SK-N-SH (cell line): ENCODE measurements around the gene CLMN. TPM values are rescaled to one million over a fixed set of nuclear protein-coding genes. Genes with fewer than 3 reads are reported as not detected.

Experiments
- CTCF ChIA-PET: fragments of 300-600, 350-600 bp; formaldehyde crosslinking; extraction: SDS; loops from one replicate; lab custom pipeline; 2021; lab: Yijun Ruan, JAX
- POLR2A ChIA-PET: fragments of 350-600 bp; sonication (Branson Sonifier 250); formaldehyde crosslinking; extraction: SDS; loops from one replicate; lab custom pipeline; 2020; ENCODE audit warnings: antibody characterized with exemption, inconsistent platforms; lab: Yijun Ruan, JAX
- DNase-seq: peaks from one replicate; pipeline ENCODE4 v3.0.0; 2012
- H2AFZ ChIP-seq: fragments of 200-600 bp; sonication (generic); 2 replicates; pipeline ENCODE4 v1.8.1; 2016; ENCODE audit warnings: antibody characterized with exemption, mild to moderate bottlenecking, low read depth
- H3F3A ChIP-seq: fragments of 200-600 bp; sonication (generic); replicated peaks from 2 replicates; pipeline ENCODE3; 2016; ENCODE audit warnings: antibody characterized with exemption, mild to moderate bottlenecking; ENCODE audit not compliant: insufficient read depth
- H3K27ac ChIP-seq, 2 experiments: fragments of 200-500 bp in 1 of 2; fragments of 200-600 bp in 1 of 2; sonication (Bioruptor generic) in 1 of 2; sonication (generic), shearing (Covaris generic) in 1 of 2; 2 replicates each; pipeline versions ENCODE4 v1.5.1 to v1.6.1; 2014 to 2016; ENCODE audit warnings: low read depth in 2 of 2, inconsistent platforms in 1 of 2, low read length in 1 of 2, mild to moderate bottlenecking in 1 of 2, mixed read lengths in 1 of 2
- H3K27me3 ChIP-seq: fragments of 200-600 bp; sonication (generic), shearing (Covaris generic); 2 replicates; pipeline ENCODE4 v1.6.1; 2016; ENCODE audit warnings: mixed run types; ENCODE audit not compliant: insufficient read depth
- H3K36me3 ChIP-seq, 2 experiments: fragments of 200-500 bp in 1 of 2; fragments of 200-600 bp in 1 of 2; sonication (Bioruptor generic) in 1 of 2; sonication (generic) in 1 of 2; replicated peaks in 1 of 2; 2 replicates each; pipeline versions ENCODE3 to v1.5.1; 2014 to 2016; ENCODE audit warnings: low read length in 1 of 2, mild to moderate bottlenecking in 1 of 2; ENCODE audit not compliant: insufficient read depth in 2 of 2, control insufficient read depth in 1 of 2
- H3K4me1 ChIP-seq, 2 experiments: fragments of 200-500 bp in 1 of 2; fragments of 200-600 bp in 1 of 2; sonication (Bioruptor generic) in 1 of 2; sonication (generic), shearing (Covaris generic) in 1 of 2; 2 replicates each; pipeline versions ENCODE4 v1.5.1 to v1.6.1; 2014 to 2016; ENCODE audit warnings: low read depth in 1 of 2, low read length in 1 of 2, mixed run types in 1 of 2; ENCODE audit not compliant: insufficient read depth in 2 of 2, control insufficient read depth in 1 of 2
- H3K4me2 ChIP-seq: fragments of 200-600 bp; sonication (generic), shearing (Covaris generic); 2 replicates; pipeline ENCODE4 v1.6.1; 2017; ENCODE audit warnings: mixed run types
- H3K4me3 ChIP-seq, 2 experiments: fragments of 200-500 bp in 1 of 2; fragments of 200-600 bp in 1 of 2; sonication (Bioruptor generic) in 1 of 2; sonication (generic), shearing (Covaris generic) in 1 of 2; 2 replicates each; pipeline versions ENCODE4 v1.5.1 to v1.8.1; 2014 to 2016; ENCODE audit warnings: low read depth in 2 of 2, inconsistent platforms in 1 of 2, low read length in 1 of 2, mild to moderate bottlenecking in 1 of 2, mixed read lengths in 1 of 2, moderate library complexity in 1 of 2
- H3K79me2 ChIP-seq: fragments of 200-600 bp; sonication (generic); 2 replicates; pipeline ENCODE4 v1.8.1; 2017; ENCODE audit warnings: mild to moderate bottlenecking; ENCODE audit not compliant: insufficient read depth
- H3K9ac ChIP-seq: fragments of 200-600 bp; sonication (generic); 2 replicates; pipeline ENCODE4 v1.6.1; 2017; ENCODE audit warnings: mixed run types
- H3K9me2 ChIP-seq: fragments of 200-600 bp; sonication (generic); 2 replicates; pipeline ENCODE4 v1.6.1; 2017; ENCODE audit warnings: mixed run types
- H3K9me3 ChIP-seq: fragments of 200-600 bp; sonication (generic); 2 replicates; pipeline ENCODE4 v1.6.1; 2017; ENCODE audit warnings: mixed run types, mild to moderate bottlenecking, moderate library complexity
- H4K20me1 ChIP-seq: fragments of 200-600 bp; sonication (generic); 2 replicates; pipeline ENCODE4 v1.6.1; 2017; ENCODE audit warnings: mild to moderate bottlenecking, mixed run types; ENCODE audit not compliant: insufficient read depth
- CHD2 ChIP-seq: fragments of 150-350 bp; IDR thresholded peaks from 2 replicates; pipeline ENCODE4 v1.6.1; 2018; ENCODE audit warnings: low read length; ENCODE audit not compliant: partially characterized antibody
- EZH2phosphoT487 ChIP-seq: fragments of 200-600 bp; sonication (generic); IDR thresholded peaks from 2 replicates; pipeline ENCODE4 v1.6.1; 2017; ENCODE audit warnings: low read depth, mixed run types, mild to moderate bottlenecking, antibody characterized with exemption, moderate library complexity, borderline replicate concordance
- FOXM1 ChIP-seq: IDR thresholded peaks from 2 replicates; pipeline ENCODE4 v1.4.0; 2012; ENCODE audit warnings: low read depth, mild to moderate bottlenecking
- JUND ChIP-seq: IDR thresholded peaks from 2 replicates; pipeline ENCODE4 v1.4.0; 2012
- MXI1 ChIP-seq: IDR thresholded peaks from 2 replicates; pipeline ENCODE4 v1.6.1; 2012; ENCODE audit warnings: mild to moderate bottlenecking, low read depth, low read length, improper control_type of control experiment
- POLR2AphosphoS5 ChIP-seq: IDR thresholded peaks from 2 replicates; pipeline ENCODE4 v1.6.1; 2012; ENCODE audit warnings: low read depth, low read length
- RAD21 ChIP-seq: IDR thresholded peaks from 2 replicates; pipeline ENCODE4 v1.6.1; 2012; ENCODE audit warnings: mild to moderate bottlenecking, low read length
- RFX5 ChIP-seq: IDR thresholded peaks from 2 replicates; pipeline ENCODE4 v1.6.1; 2012; ENCODE audit warnings: mild to moderate bottlenecking, improper control_type of control experiment, low read length
- SIN3A ChIP-seq: IDR thresholded peaks from 2 replicates; pipeline ENCODE4 v1.6.1; 2012; ENCODE audit warnings: low read depth, mild to moderate bottlenecking, low read length, moderate library complexity, borderline replicate concordance
- SMC3 ChIP-seq: IDR thresholded peaks from 2 replicates; pipeline ENCODE4 v1.6.1; 2012; ENCODE audit warnings: low read depth, low read length, improper control_type of control experiment
- TAF1 ChIP-seq: IDR thresholded peaks from 2 replicates; pipeline ENCODE4 v1.6.1; 2012; ENCODE audit warnings: low read depth, mild to moderate bottlenecking, low read length, moderate library complexity, borderline replicate concordance
- TCF12 ChIP-seq: IDR thresholded peaks from 2 replicates; pipeline ENCODE4 v1.4.0; 2012
- USF1 ChIP-seq: IDR thresholded peaks from 2 replicates; pipeline ENCODE4 v1.4.0; 2012; ENCODE audit warnings: low read depth, borderline replicate concordance
- USF2 ChIP-seq: fragments of 150-350 bp; IDR thresholded peaks from 2 replicates; pipeline ENCODE4 v1.6.1; 2017; ENCODE audit warnings: antibody characterized with exemption, low read length, low read depth, borderline replicate concordance
- YY1 ChIP-seq: IDR thresholded peaks from 2 replicates; pipeline ENCODE4 v1.4.0; 2012; ENCODE audit warnings: low read depth, mild to moderate bottlenecking
- WGBS: methylation state at CpG from one replicate; pipeline ENCODE4 v1.1.6; 2017; ENCODE audit warnings: low lambda C conversion rate; 5-methylcytosine and 5-hydroxymethylcytosine counted together
- polyA plus RNA-seq, 3 experiments: library from polyadenylated mRNA; depleted of rRNA; stranded (reverse); fragments of >200 nt; gene quantifications; 2 replicates each; pipeline ENCODE4 v1.2.3, GENCODE V29; 2012

The CLMN gene
- polyA plus RNA-seq, 1 of the 3 experiments (the other 2 are of a cell fraction): 1.4 TPM

GRCh38 chr14:95242870-95243269, 76.8 kb downstream of the CLMN start:
- Histone ChIP-seq H3K36me3 (no peaks in the 10 kb centered on the region), H3F3A (peaks cover under 1% of the 10 kb centered on the region), H3K27ac (no peak overlapping the region), H3K9me3 (no peaks in the 10 kb centered on the region), H3K4me3 (no peak overlapping the region), H3K79me2 (no peaks in the 10 kb centered on the region), H2AFZ (no peak overlapping the region), H3K9me2 (no peaks in the 10 kb centered on the region), H4K20me1 (no peaks in the 10 kb centered on the region)
- ChIA-PET POLR2A (interaction anchor here (0.6 kb wide), 1 partner anchor 85 kb away, joined by 3 read pairs; no protein-coding TSS in a partner anchor), CTCF (no interaction called here)
- no peak for TF ChIP-seq RFX5
- TF ChIP-seq RAD21: no peak
- TF ChIP-seq JUND: no peak
- TF ChIP-seq FOXM1: no peak
- TF ChIP-seq YY1: no peak
- TF ChIP-seq SMC3: no peak
- TF ChIP-seq POLR2AphosphoS5: no peak
- TF ChIP-seq TAF1: no peak
- no peak for TF ChIP-seq USF2
- no peak for TF ChIP-seq MXI1
- TF ChIP-seq EZH2phosphoT487: no peak
- no peak for TF ChIP-seq USF1
- no peak for TF ChIP-seq TCF12
- TF ChIP-seq SIN3A: no peak
- TF ChIP-seq CHD2: no peak
- TF ChIP-seq, all 33 proteins: peak for 0
- H3K27me3 ChIP-seq: no peaks in the 10 kb centered on the region
- H3K4me2 ChIP-seq: no peak overlapping the region
- DNase-seq: no peak
- peaks cover 0 to 17% of the 10 kb centered on the region in 2 experiments; a peak in 2 of 4 replicates for H3K4me1 ChIP-seq
- no peak overlapping the region for H3K9ac ChIP-seq
- WGBS: 96% methylated on average over 1 of the region's 1 CpG

- Histone ChIP-seq H3K9me3 (no peaks in the 10 kb centered on the region), H3K27ac (no peak overlapping the region), H3K27me3 (no peaks in the 10 kb centered on the region), H3K79me2 (no peaks in the 10 kb centered on the region), H3K9me2 (no peaks in the 10 kb centered on the region), H3K4me2 (no peak overlapping the region), H4K20me1 (no peaks in the 10 kb centered on the region), H3F3A (no peaks in the 10 kb centered on the region), H3K36me3 (no peaks in the 10 kb centered on the region), H3K9ac (no peak overlapping the region), H3K4me1 (peaks cover 0 to 13% of the 10 kb centered on the region in 2 experiments; a peak in 1 of 4 replicates), H3K4me3 (no peak overlapping the region), H2AFZ (no peak overlapping the region)
- 83% methylated on average over 6 of the region's 6 CpGs for WGBS
- ChIA-PET POLR2A (no interaction called here), CTCF (no interaction called here)
- DNase-seq: peak; percentile 36
- TF ChIP-seq TCF12: peak; percentile 47; the same call in 1 of the 2 replicates
- no peak for TF ChIP-seq SMC3
These were observed 78.6 kb downstream of the CLMN start for GRCh38 chr14:95240859-95241813.
